Osteocyte (in vitro differentiated cells): ENCODE measurements around the gene SLC6A12. TPM values are rescaled to one million over a fixed set of nuclear protein-coding genes. Genes with fewer than 3 reads are reported as not detected.
A peak's percentile ranks its signal among the peaks of the same experiment; 100 is the strongest.
"Not testable (repeated sequence)": the region's sequence is repeated elsewhere in the genome, so short reads cannot be mapped to it uniquely, and the experiment has no call there.

ENCODE experiments used
- DNase-seq: peaks from one replicate; pipeline ENCODE4 v3.0.0; 2021; ENCODE audit warnings: mixed read lengths; ENCODE audit not compliant: unreplicated experiment; ENCODE audit errors: extremely low spot score
- H3K27ac Mint-ChIP-seq: one replicate; pipeline ENCODE4 v1.8.0; 2021; ENCODE audit warnings: mild to moderate bottlenecking, mixed read lengths; ENCODE audit not compliant: unreplicated experiment
- H3K27me3 Mint-ChIP-seq: one replicate; pipeline ENCODE4 v1.8.0; 2021; ENCODE audit warnings: mixed read lengths; ENCODE audit not compliant: unreplicated experiment
- H3K36me3 Mint-ChIP-seq: one replicate; pipeline ENCODE4 v1.8.0; 2021; ENCODE audit warnings: mixed read lengths; ENCODE audit not compliant: unreplicated experiment
- H3K4me1 Mint-ChIP-seq: one replicate; pipeline ENCODE4 v1.8.0; 2021; ENCODE audit warnings: mixed read lengths; ENCODE audit not compliant: unreplicated experiment
- H3K4me3 Mint-ChIP-seq: one replicate; pipeline ENCODE4 v1.8.0; 2021; ENCODE audit warnings: mild to moderate bottlenecking, moderate library complexity, mixed read lengths; ENCODE audit not compliant: unreplicated experiment
- H3K9me3 Mint-ChIP-seq: one replicate; pipeline ENCODE4 v1.8.0; 2021; ENCODE audit warnings: mixed read lengths; ENCODE audit not compliant: unreplicated experiment
- CTCF ChIP-seq: fragments of 200-600 bp; sonication (generic); IDR thresholded peaks from 2 replicates; pipeline ENCODE4 v1.5.0; 2021; ENCODE audit warnings: antibody characterized with exemption, mild to moderate bottlenecking, moderate library complexity
- total RNA-seq: library from RNA; stranded (reverse); gene quantifications from 2 replicates; pipeline ENCODE4 v1.2.1, GENCODE V29; 2021

The SLC6A12 gene
- total RNA-seq, 1 donor from 2014 or later: not detected

GRCh38 chr12:188910-189621 lies 24.9 kb downstream of the SLC6A12 start:
- H3K27ac Mint-ChIP-seq: no peak overlapping the region
- no peaks in the 10 kb centered on the region for H3K9me3 Mint-ChIP-seq
- TF ChIP-seq CTCF: peak; percentile 92
- DNase-seq: no peak
- peaks cover 6% of the 10 kb centered on the region for H3K4me1 Mint-ChIP-seq
- peaks cover 18% of the 10 kb centered on the region for H3K27me3 Mint-ChIP-seq
- peak overlapping the region; percentile 78 for H3K4me3 Mint-ChIP-seq
- H3K36me3 Mint-ChIP-seq: no peaks in the 10 kb centered on the region

- Mint-ChIP-seq H3K27me3 (peaks cover 10% of the 10 kb centered on the region), H3K4me3 (peak overlapping the region; percentile 78)
- not testable (repeated sequence) for H3K36me3 Mint-ChIP-seq, H3K27ac Mint-ChIP-seq, DNase-seq, H3K4me1 Mint-ChIP-seq, H3K9me3 Mint-ChIP-seq
Measured at GRCh38 chr12:187986-188909, 25.7 kb downstream of the SLC6A12 start.

- DNase-seq: no peak
- TF ChIP-seq CTCF: no peak
- Mint-ChIP-seq H3K27ac (no peak overlapping the region), H3K4me1 (peaks cover 9% of the 10 kb centered on the region), H3K9me3 (no peaks in the 10 kb centered on the region), H3K4me3 (no peak overlapping the region), H3K27me3 (peaks cover 7% of the 10 kb centered on the region), H3K36me3 (no peaks in the 10 kb centered on the region)
Measured at GRCh38 chr12:186006-186625, 27.8 kb downstream of the SLC6A12 start.

- peaks cover 9% of the 10 kb centered on the region for H3K4me1 Mint-ChIP-seq
- DNase-seq: no peak
- H3K4me3 Mint-ChIP-seq: no peak overlapping the region
- H3K27me3 Mint-ChIP-seq: peaks cover 7% of the 10 kb centered on the region
- no peaks in the 10 kb centered on the region for H3K36me3 Mint-ChIP-seq
- no peaks in the 10 kb centered on the region for H3K9me3 Mint-ChIP-seq
- H3K27ac Mint-ChIP-seq: no peak overlapping the region
- TF ChIP-seq CTCF: no peak
Measured at GRCh38 chr12:185576-185955, 28.4 kb downstream of the SLC6A12 start.

GRCh38 chr12:184811-185575 lies 29.0 kb downstream of the SLC6A12 start:
- TF ChIP-seq CTCF: no peak
- peaks cover 11% of the 10 kb centered on the region for H3K4me1 Mint-ChIP-seq
- no peaks in the 10 kb centered on the region for H3K36me3 Mint-ChIP-seq
- H3K27me3 Mint-ChIP-seq: peaks cover 4% of the 10 kb centered on the region
- H3K27ac Mint-ChIP-seq: no peak overlapping the region
- H3K4me3 Mint-ChIP-seq: no peak overlapping the region
- H3K9me3 Mint-ChIP-seq: no peaks in the 10 kb centered on the region
- DNase-seq: no peak
